Adipocyte (in vitro differentiated cells): ENCODE measurements around the gene SGK1.
A peak's percentile ranks its signal among the peaks of the same experiment; 100 is the strongest.

ENCODE experiments used
- DNase-seq: peaks from one replicate; pipeline ENCODE4 v3.0.0-alpha.2; 2015; ENCODE audit warnings: low read depth
- H3K27me3 ChIP-seq: replicated peaks from 2 replicates; pipeline ENCODE4 v1.7.0; 2013; ENCODE audit warnings: mild to moderate bottlenecking, low read length, moderate library complexity; ENCODE audit not compliant: control insufficient read depth, insufficient read depth
- H3K36me3 ChIP-seq: 2 replicates; pipeline ENCODE4 v1.7.0; 2013; ENCODE audit warnings: low read length, mild to moderate bottlenecking, moderate library complexity; ENCODE audit not compliant: control insufficient read depth, insufficient read depth, severe bottlenecking
- H3K4me1 ChIP-seq: 2 replicates; pipeline ENCODE4 v1.7.0; 2013; ENCODE audit warnings: mild to moderate bottlenecking, low read length, moderate library complexity; ENCODE audit not compliant: control insufficient read depth, insufficient read depth
- H3K4me3 ChIP-seq: 2 replicates; pipeline ENCODE4 v1.7.0; 2013; ENCODE audit warnings: mild to moderate bottlenecking, low read length, moderate library complexity
- H3K9ac ChIP-seq: 2 replicates; pipeline ENCODE4 v1.7.0; 2013; ENCODE audit warnings: mild to moderate bottlenecking, low read length, moderate library complexity
- H3K9me3 ChIP-seq: 2 replicates; pipeline ENCODE4 v1.7.0; 2013; ENCODE audit warnings: mild to moderate bottlenecking, low read length, moderate library complexity; ENCODE audit not compliant: control insufficient read depth

The SGK1 gene

DNA sequence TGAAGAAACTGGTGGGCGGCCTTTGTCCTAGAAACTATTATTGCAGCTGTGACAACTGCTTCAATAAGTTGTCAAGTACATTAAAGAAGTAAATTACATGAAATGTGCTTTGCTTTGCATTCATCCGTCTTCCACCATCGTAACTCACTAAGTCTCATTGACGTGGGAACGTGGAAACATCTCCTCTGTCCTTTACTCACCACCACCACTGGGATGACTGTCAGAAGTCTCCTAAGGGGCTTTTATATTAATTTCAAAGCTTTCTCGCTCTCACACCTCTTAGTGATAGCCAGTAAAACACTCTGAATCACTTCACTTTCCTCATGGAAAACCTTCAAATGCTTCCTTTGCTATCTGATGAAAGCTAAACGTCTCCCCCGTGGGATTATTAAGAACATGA lies 153.6 kb downstream of the SGK1 start:
- H3K36me3 ChIP-seq = peaks cover 10% of the 10 kb centered on the region
- H3K4me3 ChIP-seq = no peak overlapping the region
- no peak overlapping the region for H3K9ac ChIP-seq
- no peaks in the 10 kb centered on the region for H3K27me3 ChIP-seq
- no peak for DNase-seq
- no peaks in the 10 kb centered on the region for H3K9me3 ChIP-seq
- H3K4me1 ChIP-seq = no peaks in the 10 kb centered on the region

- H3K4me1 ChIP-seq = no peaks in the 10 kb centered on the region
- H3K27me3 ChIP-seq = no peaks in the 10 kb centered on the region
- no peak overlapping the region for H3K4me3 ChIP-seq
Measured at GRCh38 chr6:134162932-134163331, 155.0 kb downstream of the SGK1 start.

DNA sequence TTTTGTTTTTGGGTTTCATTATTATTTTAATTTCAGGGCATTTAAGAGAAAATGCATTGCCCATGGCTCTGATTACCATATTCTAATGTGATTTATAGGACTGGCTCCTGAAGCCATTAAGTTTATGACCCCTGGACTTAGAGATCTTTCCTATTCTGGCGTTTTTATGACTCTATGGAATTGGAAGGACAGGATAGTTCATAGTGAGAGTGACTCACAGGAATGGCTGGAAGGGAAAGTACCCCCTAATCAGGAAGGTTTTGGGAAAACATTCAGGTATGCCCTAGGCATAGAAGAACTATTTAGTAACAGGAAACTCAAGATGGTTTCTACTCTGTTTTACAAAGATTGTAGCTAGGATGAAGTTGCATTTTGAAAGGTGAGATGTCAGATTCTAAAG lies 156.9 kb downstream of the SGK1 start:
- H3K4me3 ChIP-seq = no peak overlapping the region

More at GRCh38 chr6:134162932-134163331, 155.0 kb downstream of the SGK1 start:
- Histone ChIP-seq H3K9me3 (no peaks in the 10 kb centered on the region), H3K36me3 (peaks cover 3% of the 10 kb centered on the region), H3K9ac (no peak overlapping the region)
- DNase-seq = no peak

DNA sequence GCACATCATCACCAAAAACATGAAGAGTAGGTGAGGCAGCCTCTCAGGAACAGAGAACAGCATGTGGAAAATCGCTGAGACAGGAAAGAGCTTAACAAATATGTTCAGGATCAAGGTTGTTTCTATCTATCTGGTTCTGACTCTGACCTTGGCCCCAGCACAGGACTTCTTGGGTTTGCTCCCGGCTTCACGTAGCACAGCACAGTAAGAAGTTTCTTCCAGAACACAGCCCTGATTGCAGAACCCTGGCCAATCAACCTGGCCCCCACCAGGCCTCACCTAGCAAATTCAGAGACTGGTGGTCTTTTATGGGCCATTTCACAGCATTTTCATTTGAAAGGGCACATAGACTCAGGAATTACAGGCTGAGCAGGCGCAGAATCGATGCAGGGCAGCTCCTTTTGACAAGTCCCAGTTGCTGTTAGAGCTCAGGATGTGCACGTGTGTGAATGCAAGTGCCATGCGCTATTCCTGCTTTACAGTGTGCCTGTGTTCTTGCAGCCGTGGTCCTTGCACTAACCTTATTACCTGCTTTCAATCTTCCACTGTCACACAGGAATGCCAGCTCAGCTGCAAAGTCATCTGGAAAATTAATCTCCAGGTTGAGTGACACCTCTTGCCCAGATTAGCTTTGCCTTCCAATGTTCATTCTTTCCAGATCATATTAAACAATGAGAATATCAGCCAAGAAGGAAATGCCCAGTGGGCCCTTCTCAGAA lies 165.0 kb downstream of the SGK1 start:
- Histone ChIP-seq H3K9ac (no peak overlapping the region), H3K27me3 (no peaks in the 10 kb centered on the region), H3K4me3 (no peak overlapping the region), H3K36me3 (no peaks in the 10 kb centered on the region), H3K4me1 (no peaks in the 10 kb centered on the region), H3K9me3 (no peaks in the 10 kb centered on the region)
- DNase-seq = no peak

More for the DNA sequence above, 156.9 kb downstream of the SGK1 start:
- no peak for DNase-seq
- no peaks in the 10 kb centered on the region for H3K27me3 ChIP-seq
- H3K9ac ChIP-seq = no peak overlapping the region
- no peaks in the 10 kb centered on the region for H3K9me3 ChIP-seq
- H3K4me1 ChIP-seq = no peaks in the 10 kb centered on the region
- no peaks in the 10 kb centered on the region for H3K36me3 ChIP-seq

DNA sequence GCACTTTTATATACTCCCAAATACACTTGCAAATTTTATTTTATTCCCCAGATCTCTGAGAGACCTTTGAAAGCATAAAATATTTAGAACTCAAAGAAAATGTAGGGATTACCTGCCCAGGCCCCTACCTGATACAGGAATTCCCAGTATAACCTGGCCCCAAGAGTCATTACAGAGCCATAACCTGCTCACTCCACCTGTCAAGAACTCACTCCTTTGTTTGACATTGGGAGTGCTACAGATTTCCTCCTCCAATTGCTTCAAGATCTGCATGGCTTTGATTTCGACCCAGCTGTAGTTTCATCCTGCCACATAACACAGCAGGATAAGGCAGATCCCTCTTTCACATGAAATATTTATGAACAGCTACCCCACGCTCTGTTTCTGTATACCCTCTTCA lies 169.3 kb downstream of the SGK1 start:
- Histone ChIP-seq H3K4me3 (no peak overlapping the region), H3K9ac (no peak overlapping the region), H3K27me3 (no peaks in the 10 kb centered on the region), H3K4me1 (peaks cover 21% of the 10 kb centered on the region), H3K36me3 (no peaks in the 10 kb centered on the region), H3K9me3 (no peaks in the 10 kb centered on the region)
- DNase-seq = no peak

- Histone ChIP-seq H3K36me3 (no peaks in the 10 kb centered on the region), H3K9ac (no peak overlapping the region), H3K4me1 (peaks cover 21% of the 10 kb centered on the region), H3K4me3 (no peak overlapping the region), H3K27me3 (no peaks in the 10 kb centered on the region), H3K9me3 (no peaks in the 10 kb centered on the region)
- no peak for DNase-seq
Measured at GRCh38 chr6:134147034-134147533, 170.8 kb downstream of the SGK1 start.

GRCh38 chr6:134146268-134147033 lies 171.5 kb downstream of the SGK1 start:
- Histone ChIP-seq H3K4me1 (peaks cover 21% of the 10 kb centered on the region), H3K4me3 (no peak overlapping the region), H3K36me3 (no peaks in the 10 kb centered on the region), H3K27me3 (no peaks in the 10 kb centered on the region), H3K9me3 (no peaks in the 10 kb centered on the region), H3K9ac (peak overlapping the region; percentile 63)
- peak; percentile 21 for DNase-seq

DNA sequence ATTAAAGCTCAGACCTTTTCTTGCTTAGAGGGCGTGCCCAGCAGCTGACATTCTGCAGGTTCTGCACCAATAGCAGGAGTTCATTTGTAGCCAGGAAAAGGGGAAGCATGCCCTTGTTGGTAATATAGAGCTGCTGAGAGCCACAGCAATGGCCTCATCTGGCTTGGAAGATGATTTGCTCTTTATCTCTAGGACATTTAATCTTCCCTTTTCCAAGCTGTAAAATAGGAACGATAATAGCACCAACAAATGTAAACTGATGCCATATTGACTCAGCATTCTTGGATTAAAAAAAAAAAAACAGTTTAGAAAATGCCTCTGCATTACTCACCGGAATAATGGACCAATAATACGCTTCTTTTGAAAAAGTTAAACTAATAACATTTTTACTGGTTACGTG lies 172.1 kb downstream of the SGK1 start:
- Histone ChIP-seq H3K4me3 (no peak overlapping the region), H3K4me1 (peaks cover 21% of the 10 kb centered on the region), H3K27me3 (no peaks in the 10 kb centered on the region), H3K36me3 (no peaks in the 10 kb centered on the region), H3K9ac (peak overlapping the region; percentile 54), H3K9me3 (no peaks in the 10 kb centered on the region)
- peak; percentile 47 for DNase-seq

- Histone ChIP-seq H3K4me1 (peaks cover 9% of the 10 kb centered on the region), H3K4me3 (peak overlapping the region; percentile 16), H3K9me3 (no peaks in the 10 kb centered on the region), H3K27me3 (no peaks in the 10 kb centered on the region), H3K9ac (peak overlapping the region; percentile 68), H3K36me3 (no peaks in the 10 kb centered on the region)
- peak; percentile 53 for DNase-seq
Measured at GRCh38 chr6:134138226-134138975, 179.5 kb downstream of the SGK1 start.

DNA sequence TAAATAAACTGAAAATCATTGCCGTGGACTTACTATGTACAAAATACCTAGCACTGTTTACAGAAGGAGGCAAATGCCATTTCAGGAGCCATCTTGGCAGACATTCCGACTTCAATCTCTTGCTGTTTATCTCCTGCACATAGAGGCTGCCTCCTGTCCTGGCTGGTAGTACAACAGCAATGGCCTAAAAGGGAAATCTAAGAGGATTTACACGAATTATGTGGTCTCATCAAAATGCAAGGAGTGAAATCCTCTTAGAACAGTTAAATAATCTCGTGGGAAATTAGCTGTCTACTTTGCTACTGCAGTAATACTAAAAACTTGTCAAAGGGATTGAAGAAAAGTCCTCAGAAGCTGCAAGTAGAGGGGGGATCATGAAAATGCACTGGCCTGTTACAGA lies 183.3 kb downstream of the SGK1 start:
- Histone ChIP-seq H3K36me3 (no peaks in the 10 kb centered on the region), H3K4me1 (peaks cover 9% of the 10 kb centered on the region), H3K27me3 (no peaks in the 10 kb centered on the region), H3K9me3 (no peaks in the 10 kb centered on the region), H3K9ac (no peak overlapping the region), H3K4me3 (no peak overlapping the region)
- DNase-seq = no peak
